ENCODE measurements around the gene C9orf152.

The C9orf152 gene

GRCh38 chr9:110157823-110158664 lies 49.9 kb downstream of the C9orf152 start:
- H3K36me3 Mint-ChIP-seq (ENCODE audit: insufficient read depth), result peaks cover 7% of the 10 kb centered on the region
- H3K27ac Mint-ChIP-seq, result peak overlapping the region; percentile 69 to 91
- no peak for DNase-seq
- no peaks in the 10 kb centered on the region for H3K27me3 Mint-ChIP-seq
- H3K4me1 Mint-ChIP-seq (ENCODE audit: low read depth in 2 of 2), result peaks cover 28 to 36% of the 10 kb centered on the region in 2 donors
- ATAC-seq (replicated peaks), result no peak
- peak overlapping the region; percentile 62 to 68 for H3K4me3 Mint-ChIP-seq
- no peaks in the 10 kb centered on the region for H3K9me3 Mint-ChIP-seq

GRCh38 chr9:110156902-110157301 lies 51.1 kb downstream of the C9orf152 start:
- Mint-ChIP-seq H3K9me3 (no peaks in the 10 kb centered on the region), H3K36me3 (ENCODE audit: insufficient read depth) (peaks cover 7% of the 10 kb centered on the region), H3K4me1 (ENCODE audit: low read depth in 2 of 2) (peaks cover 31 to 36% of the 10 kb centered on the region in 2 donors), H3K27me3 (no peaks in the 10 kb centered on the region), H3K4me3 (peak overlapping the region; percentile 62 to 68), H3K27ac (peak overlapping the region; percentile 69 to 91)
- DNase-seq (peak; percentile 27 to 34 (median 27)), ATAC-seq (replicated peaks) (peak; percentile 93)

- no peak for ATAC-seq (replicated peaks)
- Mint-ChIP-seq H3K9me3 (no peaks in the 10 kb centered on the region), H3K4me1 (ENCODE audit: low read depth in 2 of 2) (peaks cover 31 to 33% of the 10 kb centered on the region in 2 donors), H3K27ac (peak overlapping the region; percentile 69 to 91), H3K27me3 (no peaks in the 10 kb centered on the region), H3K4me3 (peak overlapping the region; percentile 62 to 68), H3K36me3 (ENCODE audit: insufficient read depth) (peaks cover 7% of the 10 kb centered on the region)
- no peak for DNase-seq
Measured at GRCh38 chr9:110156416-110156815, 51.5 kb downstream of the C9orf152 start.

GRCh38 chr9:110155751-110156150 lies 52.2 kb downstream of the C9orf152 start:
- H3K27me3 Mint-ChIP-seq, result no peaks in the 10 kb centered on the region
- ATAC-seq (replicated peaks) (no peak), DNase-seq (no peak)
- no peak overlapping the region for H3K4me3 Mint-ChIP-seq
- peaks cover 32 to 37% of the 10 kb centered on the region in 2 donors for H3K4me1 Mint-ChIP-seq (ENCODE audit: low read depth in 2 of 2)
- peaks cover 5% of the 10 kb centered on the region for H3K36me3 Mint-ChIP-seq (ENCODE audit: insufficient read depth)
- H3K27ac Mint-ChIP-seq, result peak overlapping the region; percentile 69 to 91
- no peaks in the 10 kb centered on the region for H3K9me3 Mint-ChIP-seq

GRCh38 chr9:110153431-110153830 lies 54.5 kb downstream of the C9orf152 start:
- DNase-seq (no peak), ATAC-seq (replicated peaks) (no peak)
- peaks cover 39 to 55% of the 10 kb centered on the region in 2 donors for H3K4me1 Mint-ChIP-seq (ENCODE audit: low read depth in 2 of 2)
- peaks cover 2% of the 10 kb centered on the region for H3K36me3 Mint-ChIP-seq (ENCODE audit: insufficient read depth)
- H3K9me3 Mint-ChIP-seq, result no peaks in the 10 kb centered on the region
- no peaks in the 10 kb centered on the region for H3K27me3 Mint-ChIP-seq
- H3K4me3 Mint-ChIP-seq, result no peak overlapping the region
- H3K27ac Mint-ChIP-seq, result no peak overlapping the region

- H3K27me3 Mint-ChIP-seq, result no peaks in the 10 kb centered on the region
- ATAC-seq (replicated peaks), result no peak
- H3K4me3 Mint-ChIP-seq, result no peak overlapping the region
- DNase-seq, result peak in 2 of 3 experiments; percentile 7 to 32
- H3K9me3 Mint-ChIP-seq, result no peaks in the 10 kb centered on the region
- H3K4me1 Mint-ChIP-seq (ENCODE audit: low read depth in 2 of 2), result peaks cover 41 to 56% of the 10 kb centered on the region in 2 donors
- H3K36me3 Mint-ChIP-seq (ENCODE audit: insufficient read depth), result peaks cover 2% of the 10 kb centered on the region
- peak overlapping the region in 1 of 2 donors; percentile 20 for H3K27ac Mint-ChIP-seq
Measured at GRCh38 chr9:110152704-110153374, 55.1 kb downstream of the C9orf152 start.

Measured in effector memory CD8-positive, alpha-beta T cell (primary cell).